GM21529 (cell line): ENCODE data around the gene PRRC2A.

ENCODE experiments used
- ATAC-seq: cut with Tn5 transposase; IDR thresholded peaks from one replicate; pipeline ENCODE4 v1.9.1; 2021; ENCODE audit not compliant: unreplicated experiment

Gene PRRC2A

GRCh38 chr6:31622684-31623091 lies 2.2 kb downstream of the PRRC2A start:
- ATAC-seq = no peak

GRCh38 chr6:31624070-31624469 lies 3.6 kb downstream of the PRRC2A start:
- no peak for ATAC-seq

DNA sequence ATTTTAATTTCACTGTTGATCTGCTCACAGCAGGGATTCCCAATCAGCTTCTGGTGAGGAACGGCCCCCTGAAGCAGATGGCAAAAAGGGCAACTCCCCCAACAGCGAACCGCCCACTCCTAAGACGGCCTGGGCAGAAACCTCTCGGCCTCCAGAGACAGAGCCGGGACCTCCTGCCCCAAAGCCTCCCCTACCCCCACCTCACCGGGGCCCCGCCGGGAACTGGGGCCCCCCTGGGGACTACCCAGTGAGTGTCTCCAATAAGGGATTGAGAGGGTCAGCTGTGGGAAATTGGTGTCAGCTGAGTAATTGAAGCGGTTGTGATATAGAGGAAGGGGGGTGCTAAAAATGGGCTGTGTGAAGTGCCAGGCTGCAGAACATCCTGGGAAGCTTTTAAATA lies 6.4 kb downstream of the PRRC2A start:
- ATAC-seq = no peak

- no peak for ATAC-seq
Measured at GRCh38 chr6:31627690-31628287, 7.3 kb downstream of the PRRC2A start.

- ATAC-seq = no peak
Measured at GRCh38 chr6:31629014-31629413, 8.5 kb downstream of the PRRC2A start.

DNA sequence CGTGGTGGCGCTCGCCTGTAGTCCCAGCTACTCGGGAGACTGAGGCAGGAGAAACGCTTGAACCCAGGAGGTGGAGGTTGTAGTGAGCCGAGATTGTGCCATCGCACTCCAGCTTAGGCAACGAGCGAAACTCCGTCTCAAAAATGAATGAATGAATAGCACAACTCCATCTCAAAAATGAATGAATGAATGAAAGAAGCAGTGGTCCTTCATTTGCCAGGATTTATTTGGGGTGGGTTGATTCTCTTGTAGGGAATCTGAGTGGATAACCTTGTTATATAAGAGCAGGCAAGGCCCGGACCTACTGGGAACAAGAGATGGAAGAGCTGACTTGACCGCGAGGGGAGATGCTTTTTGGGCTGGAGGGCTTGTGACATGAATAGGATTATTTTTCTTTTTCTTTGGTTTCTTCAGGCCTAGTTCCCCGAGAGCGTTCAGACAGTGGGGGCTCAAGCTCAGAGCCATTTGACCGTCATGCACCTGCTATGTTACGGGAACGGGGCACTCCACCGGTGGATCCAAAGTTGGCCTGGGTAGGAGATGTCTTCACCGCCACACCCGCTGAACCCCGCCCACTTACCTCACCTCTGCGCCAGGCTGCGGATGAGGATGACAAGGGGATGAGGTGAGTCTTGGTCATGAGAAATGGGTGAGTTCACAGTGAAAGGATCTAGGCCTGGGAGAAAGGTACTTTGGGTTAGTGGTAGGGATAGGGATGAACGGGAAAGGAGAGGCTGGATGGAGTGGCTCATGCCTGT lies 9.8 kb downstream of the PRRC2A start:
- ATAC-seq = no peak

- ATAC-seq = no peak
Measured at GRCh38 chr6:31631209-31631608, 10.7 kb downstream of the PRRC2A start.

DNA sequence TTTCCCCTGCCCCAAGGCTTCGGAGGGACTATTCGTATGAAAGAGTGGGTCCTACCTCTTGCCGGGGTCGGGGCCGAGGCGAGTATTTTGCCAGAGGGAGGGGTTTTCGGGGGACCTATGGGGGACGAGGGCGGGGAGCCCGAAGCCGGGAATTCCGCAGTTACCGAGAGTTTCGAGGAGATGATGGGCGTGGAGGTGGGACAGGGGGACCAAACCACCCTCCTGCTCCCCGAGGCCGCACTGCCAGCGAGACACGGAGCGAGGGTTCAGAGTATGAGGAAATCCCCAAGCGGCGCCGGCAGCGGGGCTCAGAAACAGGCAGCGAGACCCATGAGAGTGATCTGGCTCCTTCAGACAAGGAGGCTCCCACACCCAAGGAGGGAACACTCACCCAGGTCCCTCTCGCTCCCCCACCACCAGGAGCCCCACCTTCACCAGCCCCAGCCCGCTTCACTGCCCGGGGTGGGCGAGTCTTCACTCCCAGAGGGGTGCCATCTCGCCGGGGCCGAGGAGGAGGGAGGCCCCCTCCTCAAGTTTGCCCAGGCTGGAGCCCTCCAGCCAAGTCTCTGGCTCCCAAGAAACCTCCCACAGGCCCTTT lies 11.3 kb downstream of the PRRC2A start:
- no peak for ATAC-seq

DNA sequence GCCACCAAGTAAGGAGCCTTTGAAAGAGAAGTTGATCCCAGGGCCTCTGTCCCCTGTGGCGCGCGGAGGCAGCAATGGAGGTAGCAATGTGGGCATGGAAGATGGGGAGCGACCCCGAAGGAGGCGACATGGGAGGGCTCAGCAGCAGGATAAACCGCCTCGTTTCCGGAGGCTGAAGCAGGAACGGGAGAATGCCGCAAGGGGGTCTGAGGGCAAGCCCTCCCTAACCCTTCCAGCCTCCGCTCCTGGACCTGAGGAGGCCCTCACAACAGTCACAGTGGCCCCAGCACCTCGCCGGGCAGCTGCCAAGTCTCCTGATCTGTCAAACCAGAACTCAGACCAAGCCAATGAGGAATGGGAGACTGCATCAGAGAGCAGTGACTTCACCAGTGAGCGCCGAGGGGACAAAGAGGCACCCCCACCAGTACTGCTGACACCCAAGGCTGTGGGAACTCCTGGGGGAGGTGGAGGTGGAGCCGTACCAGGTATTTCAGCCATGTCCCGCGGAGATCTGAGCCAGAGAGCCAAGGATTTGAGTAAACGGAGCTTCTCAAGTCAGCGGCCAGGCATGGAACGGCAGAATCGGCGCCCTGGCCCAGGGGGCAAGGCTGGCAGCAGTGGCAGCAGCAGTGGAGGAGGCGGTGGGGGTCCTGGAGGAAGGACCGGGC lies 11.9 kb downstream of the PRRC2A start:
- ATAC-seq = no peak

- no peak for ATAC-seq
Measured at GRCh38 chr6:31633447-31633846, 12.9 kb downstream of the PRRC2A start.

- ATAC-seq = no peak
Measured at GRCh38 chr6:31634131-31634530, 13.6 kb downstream of the PRRC2A start.

DNA sequence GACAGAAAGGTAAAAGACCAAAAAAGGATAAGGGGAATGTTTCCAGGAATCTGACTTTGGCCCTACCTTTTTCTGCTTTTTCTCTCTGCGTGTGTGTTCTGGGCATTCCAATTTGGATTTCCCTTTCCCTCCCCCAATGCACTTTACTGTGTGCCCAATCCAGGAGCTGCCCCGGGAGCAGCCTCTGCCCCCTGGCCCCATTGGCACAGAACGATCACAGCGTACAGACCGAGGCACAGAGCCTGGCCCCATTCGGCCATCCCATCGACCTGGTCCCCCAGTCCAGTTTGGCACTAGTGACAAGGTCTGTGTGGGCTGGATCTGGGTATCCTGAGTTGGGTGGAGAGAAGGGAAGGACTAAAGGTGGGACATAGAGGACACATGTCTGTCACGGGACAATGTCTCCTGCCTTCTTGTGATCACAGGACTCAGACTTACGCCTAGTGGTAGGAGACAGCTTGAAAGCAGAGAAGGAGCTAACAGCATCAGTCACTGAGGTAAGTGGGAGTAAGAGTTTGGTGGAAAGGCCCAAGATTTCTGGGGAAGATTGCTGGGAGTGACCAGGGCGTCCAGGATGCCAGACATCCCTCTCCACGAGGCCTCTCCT lies 14.6 kb downstream of the PRRC2A start:
- no peak for ATAC-seq

DNA sequence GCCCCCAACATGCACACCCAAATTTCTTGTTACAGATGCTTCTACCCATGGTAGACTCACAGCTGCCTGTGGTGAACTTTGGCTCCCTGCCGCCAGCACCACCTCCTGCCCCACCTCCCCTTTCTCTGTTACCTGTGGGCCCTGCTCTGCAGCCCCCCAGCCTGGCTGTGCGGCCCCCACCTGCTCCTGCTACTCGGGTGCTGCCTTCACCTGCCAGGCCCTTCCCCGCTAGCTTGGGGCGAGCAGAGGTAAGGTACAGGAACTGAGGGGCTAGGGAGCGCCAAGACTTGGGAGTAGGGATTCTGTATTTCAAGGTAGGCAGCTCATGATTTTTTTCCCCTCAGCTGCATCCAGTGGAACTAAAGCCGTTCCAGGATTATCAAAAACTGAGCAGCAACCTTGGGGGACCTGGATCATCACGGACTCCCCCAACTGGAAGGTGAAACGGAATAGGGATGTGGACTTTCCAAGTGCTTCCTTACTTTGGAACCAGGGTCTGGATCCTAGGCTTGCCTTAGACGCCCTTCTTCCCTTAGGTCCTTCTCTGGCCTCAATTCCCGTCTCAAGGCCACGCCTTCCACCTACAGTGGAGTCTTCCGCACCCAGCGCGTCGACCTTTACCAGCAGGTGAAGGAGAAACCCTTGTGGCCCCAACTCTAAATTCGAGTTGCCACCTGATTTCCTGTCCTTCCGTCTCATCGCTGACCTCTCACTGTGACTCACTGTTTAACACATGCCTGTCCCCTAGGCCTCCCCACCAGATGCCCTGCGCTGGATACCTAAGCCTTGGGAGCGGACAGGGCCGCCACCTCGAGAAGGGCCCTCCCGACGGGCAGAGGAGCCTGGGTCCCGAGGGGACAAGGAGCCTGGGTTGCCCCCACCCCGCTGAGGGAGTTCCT lies 16.4 kb downstream of the PRRC2A start:
- no peak for ATAC-seq

GRCh38 chr6:31639043-31639442 lies 18.5 kb downstream of the PRRC2A start:
- ATAC-seq = no peak

DNA sequence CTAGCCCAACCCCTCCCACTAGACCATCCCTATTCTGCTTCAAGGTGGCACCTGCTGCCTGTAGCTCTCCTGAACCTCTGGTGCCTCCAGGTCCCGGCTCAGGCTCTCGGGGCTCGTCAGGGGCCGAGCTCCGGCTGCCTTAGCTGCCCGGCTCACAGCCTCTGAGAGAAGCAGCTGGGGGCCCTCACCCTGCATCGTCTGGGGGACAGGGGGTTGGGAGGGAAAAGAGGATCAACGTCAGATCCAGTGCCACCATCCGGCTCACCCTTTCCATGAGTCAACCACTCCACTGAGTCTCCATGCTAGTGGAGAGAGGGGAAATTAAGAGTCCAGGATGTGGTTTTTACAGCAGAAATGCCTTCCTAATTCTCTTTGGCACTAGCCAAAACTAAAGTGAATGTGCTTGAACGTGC lies 18.9 kb downstream of the PRRC2A start:
- ATAC-seq = no peak

- ATAC-seq = no peak
Measured at GRCh38 chr6:31640612-31641011, 20.1 kb downstream of the PRRC2A start.

DNA sequence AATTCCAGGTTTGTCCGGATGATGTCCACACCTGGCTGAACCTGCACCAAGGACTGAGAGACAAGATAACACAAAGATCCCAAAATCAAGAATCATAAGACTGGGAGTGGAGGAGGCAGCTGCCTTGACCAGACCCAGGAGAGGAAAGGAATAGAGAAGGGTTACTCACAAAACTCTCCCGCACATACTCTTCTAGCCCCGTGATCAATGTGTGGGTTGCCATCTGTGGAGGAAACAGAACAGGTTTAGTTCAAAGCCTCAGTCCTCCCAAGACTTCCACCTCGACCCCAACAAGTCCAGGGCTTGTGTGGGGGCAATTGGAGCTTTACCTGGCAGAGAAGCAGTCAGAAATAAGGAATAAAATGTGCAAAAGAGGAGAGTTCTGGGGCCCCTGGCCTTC lies 20.9 kb downstream of the PRRC2A start:
- ATAC-seq = no peak

GRCh38 chr6:31642798-31643570 lies 22.5 kb downstream of the PRRC2A start:
- ATAC-seq = no peak

- no peak for ATAC-seq
Measured at GRCh38 chr6:31643818-31644454, 23.4 kb downstream of the PRRC2A start.
